ENCODE data around the gene RASGRP3. TPM values are rescaled to one million over a fixed set of nuclear protein-coding genes. Genes with fewer than 3 reads are reported as not detected.

RASGRP3 gene
- total RNA-seq, 1 donor from 2014 or later: 202 TPM

- DNase-seq: peak; percentile 69
Measured at GRCh38 chr2:33583194-33583938, 106.9 kb downstream of the RASGRP3 start.

GRCh38 chr2:33586766-33587165 lies 110.3 kb downstream of the RASGRP3 start:
- DNase-seq: no peak

GRCh38 chr2:33588232-33588631 lies 111.8 kb downstream of the RASGRP3 start:
- no peak for DNase-seq

- peak; percentile 11 for DNase-seq
Measured at GRCh38 chr2:33589444-33589843, 113.0 kb downstream of the RASGRP3 start.

GRCh38 chr2:33595385-33595784 lies 118.9 kb downstream of the RASGRP3 start:
- DNase-seq: no peak

GRCh38 chr2:33597026-33597425 lies 120.6 kb downstream of the RASGRP3 start:
- no peak for DNase-seq

GRCh38 chr2:33598561-33599174 lies 122.2 kb downstream of the RASGRP3 start:
- peak; percentile 55 for DNase-seq

- peak; percentile 99 for DNase-seq
Measured at GRCh38 chr2:33599175-33599942, 122.9 kb downstream of the RASGRP3 start, which contains the start of gene FAM98A. FAM98A (minus strand) TSS chr2:33599299; CDS start chr2:33599221, 78 bp downstream.

- DNase-seq: no peak
Measured at GRCh38 chr2:33599943-33600192, 123.4 kb downstream of the RASGRP3 start.

- DNase-seq: no peak
Measured at GRCh38 chr2:33602201-33602830, 125.9 kb downstream of the RASGRP3 start.

GRCh38 chr2:33603416-33603815 lies 127.0 kb downstream of the RASGRP3 start:
- no peak for DNase-seq

- DNase-seq: no peak
Measured at GRCh38 chr2:33605056-33605455, 128.6 kb downstream of the RASGRP3 start.

- DNase-seq: no peak
Measured at GRCh38 chr2:33606100-33606499, 129.7 kb downstream of the RASGRP3 start.

- DNase-seq: no peak
Measured at GRCh38 chr2:33606622-33607021, 130.2 kb downstream of the RASGRP3 start.

GRCh38 chr2:33607251-33607721 lies 130.8 kb downstream of the RASGRP3 start:
- no peak for DNase-seq

GRCh38 chr2:33607905-33608304 lies 131.5 kb downstream of the RASGRP3 start:
- no peak for DNase-seq

- no peak for DNase-seq
Measured at GRCh38 chr2:33614190-33614589, 137.7 kb downstream of the RASGRP3 start.

Other genes starting within 250 kb of the RASGRP3 start
- 74.4 and 102 TPM in 2 replicates for gene FAM98A, start 122.7 kb downstream of the RASGRP3 start, total RNA-seq

Measured in dermis blood vessel endothelial cell (primary cell).